ENCODE measurements around the gene GDPD3. TPM values are rescaled to one million over a fixed set of nuclear protein-coding genes. Genes with fewer than 3 reads are reported as not detected.

The GDPD3 gene
- total and polyA plus RNA-seq, 9 of the 15 experiments (the other 6 are each of a cell fraction or from before 2014, with no cell fraction given): 0.47 to 3.9 (median 1.1) TPM

DNA sequence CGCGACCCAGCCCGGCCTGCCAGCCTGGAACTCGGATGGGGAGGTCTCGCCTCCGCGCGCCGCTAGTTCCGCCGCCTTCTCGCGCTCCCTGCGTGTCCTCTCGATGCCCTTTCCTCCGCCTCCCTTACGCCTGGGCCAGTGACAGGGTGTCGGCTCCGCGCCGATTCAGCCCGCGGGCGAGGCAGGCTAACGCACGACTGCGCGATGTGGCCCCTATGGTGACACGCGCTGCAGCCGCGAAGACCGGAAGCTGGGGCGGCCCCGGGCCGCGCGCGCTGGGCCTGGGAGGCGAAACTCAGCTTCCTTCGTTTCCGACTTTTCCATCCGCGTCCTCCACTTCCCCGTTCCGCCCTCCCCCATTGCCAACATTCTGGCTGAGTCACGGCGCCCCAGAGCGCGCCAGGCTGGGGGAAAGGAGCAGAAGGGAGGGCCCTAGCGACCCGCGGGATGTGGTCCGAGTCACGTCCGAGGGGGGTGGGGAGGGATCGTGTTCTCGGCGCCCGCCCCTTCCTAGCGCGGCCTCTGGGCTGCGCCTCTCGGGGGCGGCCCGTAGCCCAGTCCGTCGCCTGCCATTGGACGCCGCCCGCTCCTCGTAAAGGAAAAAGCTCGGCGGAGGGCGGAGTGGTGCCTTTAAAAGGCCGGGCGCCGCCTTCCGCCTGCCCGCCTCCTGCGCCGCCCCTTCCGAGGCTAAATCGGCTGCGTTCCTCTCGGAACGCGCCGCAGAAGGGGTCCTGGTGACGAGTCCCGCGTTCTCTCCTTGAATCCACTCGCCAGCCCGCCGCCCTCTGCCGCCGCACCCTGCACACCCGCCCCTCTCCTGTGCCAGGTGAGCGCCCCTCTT is 48.0 kb downstream of the GDPD3 start, which contains the start of gene ALDOA (continued):
- TF ChIP-seq STAG1 (CRISPR knock-in tag; IDR thresholded peaks at IDR 0.05; ENCODE audit: borderline replicate concordance): no peak
- TF ChIP-seq SRSF7 (optimal IDR thresholded peaks at IDR 0.05; ENCODE audit: low read depth, low read length): no peak
- TF ChIP-seq SRSF3 (IDR thresholded peaks at IDR 0.05; ENCODE audit: insufficient read depth, low read length): no peak
- peak; percentile 52; the same call in 1 of the 2 replicates for TF ChIP-seq ZNF766 (CRISPR knock-in tag; conservative IDR thresholded peaks at IDR 0.05)
- 0 out of 2 replicates have a peak, but pooled peaks have one; percentile 56 for TF ChIP-seq CBX5 (IDR thresholded peaks at IDR 0.05; ENCODE audit: borderline replicate concordance, low read depth)
- TF ChIP-seq TFAP4 (CRISPR knock-in tag; IDR thresholded peaks at IDR 0.05; ENCODE audit: borderline replicate concordance): peak; percentile 76; the same call in 1 of the 2 replicates
- TF ChIP-seq FOXK1 (CRISPR knock-in tag; IDR thresholded peaks at IDR 0.05; ENCODE audit: borderline replicate concordance): no peak
- peak; percentile 92 for TF ChIP-seq GABPA (tag; conservative IDR thresholded peaks at IDR 0.05; ENCODE audit: low read depth)
- no peak for TF ChIP-seq CEBPZ (IDR thresholded peaks at IDR 0.05; ENCODE audit: borderline replicate concordance, low read depth, low read length)
- TF ChIP-seq MEF2D (tag; conservative IDR thresholded peaks at IDR 0.05; ENCODE audit: low read depth): no peak
- peak; percentile 20; the same call in 1 of the 2 replicates for TF ChIP-seq TEAD4 (IDR thresholded peaks at IDR 0.05; ENCODE audit: low read length)
- peak; percentile 85; the same call in 1 of the 2 replicates for TF ChIP-seq TEAD4 (CRISPR knock-in tag; IDR thresholded peaks at IDR 0.05; ENCODE audit: borderline replicate concordance)
- TF ChIP-seq ZNF668 (CRISPR knock-in tag; IDR thresholded peaks at IDR 0.05): no peak
- no peak for TF ChIP-seq HCFC1 (IDR thresholded peaks at IDR 0.05; ENCODE audit: low read depth, low read length)
- peak; percentile 46; the same call in 1 of the 2 replicates for TF ChIP-seq EGR1 (conservative IDR thresholded peaks at IDR 0.05)
- peak in 1 of 2 experiments; percentile 76; a peak in 1 of 4 replicates for TF ChIP-seq UBTF (IDR thresholded peaks at IDR 0.05; ENCODE audit: borderline replicate concordance in 1 of 2, low read depth in 2 of 2, low read length in 2 of 2)
- TF ChIP-seq ZFPM2 (CRISPR knock-in tag; IDR thresholded peaks at IDR 0.05): no peak
- peak; percentile 65; the same call in 1 of the 2 replicates for TF ChIP-seq CHD2 (IDR thresholded peaks at IDR 0.05; ENCODE audit: low read depth, low read length)
- TF ChIP-seq HNRNPLL (IDR thresholded peaks at IDR 0.05; ENCODE audit: low read depth, low read length, poor library complexity, severe bottlenecking): peak; percentile 86
- peak; percentile 74; the same call in 1 of the 2 replicates for TF ChIP-seq BRD4 (IDR thresholded peaks at IDR 0.05)
- no peak for TF ChIP-seq SRSF9 (IDR thresholded peaks at IDR 0.05; ENCODE audit: borderline replicate concordance, low read depth, low read length)
- TF ChIP-seq SOX6 (IDR thresholded peaks at IDR 0.05): peak; percentile 71

All from K562 (cell line).